RCC 7860 (cell line): Measurements from ENCODE around the gene RERE.
"Not testable (repeated sequence)": the region's sequence is repeated elsewhere in the genome, so short reads cannot be mapped to it uniquely, and the experiment has no call there.

ENCODE experiments used
- DNase-seq: peaks from one replicate; pipeline ENCODE4 v3.0.0-alpha.2; 2015; ENCODE audit warnings: low spot score
- FAIRE-seq: peaks from 2 replicates; lab custom pipeline; 2012; peaks lifted over from hg19 to GRCh38; lab: Jason Lieb, UNC

The RERE gene

GRCh38 chr1:8621034-8621582 lies 196.3 kb downstream of the RERE start:
- FAIRE-seq, DNase-seq: not testable (repeated sequence)

- not testable (repeated sequence) for DNase-seq, FAIRE-seq
These were observed 197.4 kb downstream of the RERE start for GRCh38 chr1:8619917-8620502.

GRCh38 chr1:8619419-8619818 lies 198.0 kb downstream of the RERE start:
- not testable (repeated sequence) for FAIRE-seq, DNase-seq

- DNase-seq (peak; percentile 95), FAIRE-seq (peak; percentile 95)
These were observed 200.6 kb downstream of the RERE start for GRCh38 chr1:8616791-8617190.

GRCh38 chr1:8611634-8612515 lies 205.6 kb downstream of the RERE start:
- FAIRE-seq: not testable (repeated sequence)

GRCh38 chr1:8607906-8608305 lies 209.5 kb downstream of the RERE start:
- no peak for FAIRE-seq

More at GRCh38 chr1:8611634-8612515, 205.6 kb downstream of the RERE start:
- DNase-seq: not testable (repeated sequence)

GRCh38 chr1:8604041-8604945 lies 213.1 kb downstream of the RERE start:
- DNase-seq (peak; percentile 44), FAIRE-seq (peak; percentile 78)

More at GRCh38 chr1:8607906-8608305, 209.5 kb downstream of the RERE start:
- no peak for DNase-seq

- DNase-seq (no peak), FAIRE-seq (no peak)
These were observed 214.2 kb downstream of the RERE start for GRCh38 chr1:8603220-8603616.

- DNase-seq (no peak), FAIRE-seq (no peak)
These were observed 214.8 kb downstream of the RERE start for GRCh38 chr1:8602471-8603219.

- DNase-seq: no peak
- no peak for FAIRE-seq
These were observed 217.1 kb downstream of the RERE start for GRCh38 chr1:8600336-8600735.

- no peak for FAIRE-seq
- no peak for DNase-seq
These were observed 217.7 kb downstream of the RERE start for GRCh38 chr1:8599646-8600212.

- FAIRE-seq (no peak), DNase-seq (no peak)
These were observed 218.7 kb downstream of the RERE start for GRCh38 chr1:8598783-8599182.

- FAIRE-seq: no peak
These were observed 219.2 kb downstream of the RERE start for GRCh38 chr1:8598060-8598724.

GRCh38 chr1:8597455-8597854 lies 220.0 kb downstream of the RERE start:
- FAIRE-seq: no peak
- no peak for DNase-seq

More at GRCh38 chr1:8598060-8598724, 219.2 kb downstream of the RERE start:
- DNase-seq: no peak

- no peak for FAIRE-seq
- no peak for DNase-seq
These were observed 221.5 kb downstream of the RERE start for GRCh38 chr1:8595941-8596340.

- DNase-seq: no peak
- peak; percentile 78 for FAIRE-seq
These were observed 222.1 kb downstream of the RERE start for GRCh38 chr1:8595332-8595731.

- FAIRE-seq, DNase-seq: not testable (repeated sequence)
These were observed 224.1 kb downstream of the RERE start for GRCh38 chr1:8593292-8593691.

GRCh38 chr1:8591569-8591968 lies 225.9 kb downstream of the RERE start:
- no peak for DNase-seq
- FAIRE-seq: no peak

- no peak for FAIRE-seq
- DNase-seq: no peak
These were observed 226.6 kb downstream of the RERE start for GRCh38 chr1:8590721-8591351.
